ENCODE measurements around the gene HGFAC. TPM values are rescaled to one million over a fixed set of nuclear protein-coding genes. Genes with fewer than 3 reads are reported as not detected.

The HGFAC gene
- total and polyA plus RNA-seq, 2 of the 13 experiments (the other 11 are each of a cell fraction or from before 2014, with no cell fraction given) = 8.5 to 63.6 TPM

- TF ChIP-seq, protein P1, sequence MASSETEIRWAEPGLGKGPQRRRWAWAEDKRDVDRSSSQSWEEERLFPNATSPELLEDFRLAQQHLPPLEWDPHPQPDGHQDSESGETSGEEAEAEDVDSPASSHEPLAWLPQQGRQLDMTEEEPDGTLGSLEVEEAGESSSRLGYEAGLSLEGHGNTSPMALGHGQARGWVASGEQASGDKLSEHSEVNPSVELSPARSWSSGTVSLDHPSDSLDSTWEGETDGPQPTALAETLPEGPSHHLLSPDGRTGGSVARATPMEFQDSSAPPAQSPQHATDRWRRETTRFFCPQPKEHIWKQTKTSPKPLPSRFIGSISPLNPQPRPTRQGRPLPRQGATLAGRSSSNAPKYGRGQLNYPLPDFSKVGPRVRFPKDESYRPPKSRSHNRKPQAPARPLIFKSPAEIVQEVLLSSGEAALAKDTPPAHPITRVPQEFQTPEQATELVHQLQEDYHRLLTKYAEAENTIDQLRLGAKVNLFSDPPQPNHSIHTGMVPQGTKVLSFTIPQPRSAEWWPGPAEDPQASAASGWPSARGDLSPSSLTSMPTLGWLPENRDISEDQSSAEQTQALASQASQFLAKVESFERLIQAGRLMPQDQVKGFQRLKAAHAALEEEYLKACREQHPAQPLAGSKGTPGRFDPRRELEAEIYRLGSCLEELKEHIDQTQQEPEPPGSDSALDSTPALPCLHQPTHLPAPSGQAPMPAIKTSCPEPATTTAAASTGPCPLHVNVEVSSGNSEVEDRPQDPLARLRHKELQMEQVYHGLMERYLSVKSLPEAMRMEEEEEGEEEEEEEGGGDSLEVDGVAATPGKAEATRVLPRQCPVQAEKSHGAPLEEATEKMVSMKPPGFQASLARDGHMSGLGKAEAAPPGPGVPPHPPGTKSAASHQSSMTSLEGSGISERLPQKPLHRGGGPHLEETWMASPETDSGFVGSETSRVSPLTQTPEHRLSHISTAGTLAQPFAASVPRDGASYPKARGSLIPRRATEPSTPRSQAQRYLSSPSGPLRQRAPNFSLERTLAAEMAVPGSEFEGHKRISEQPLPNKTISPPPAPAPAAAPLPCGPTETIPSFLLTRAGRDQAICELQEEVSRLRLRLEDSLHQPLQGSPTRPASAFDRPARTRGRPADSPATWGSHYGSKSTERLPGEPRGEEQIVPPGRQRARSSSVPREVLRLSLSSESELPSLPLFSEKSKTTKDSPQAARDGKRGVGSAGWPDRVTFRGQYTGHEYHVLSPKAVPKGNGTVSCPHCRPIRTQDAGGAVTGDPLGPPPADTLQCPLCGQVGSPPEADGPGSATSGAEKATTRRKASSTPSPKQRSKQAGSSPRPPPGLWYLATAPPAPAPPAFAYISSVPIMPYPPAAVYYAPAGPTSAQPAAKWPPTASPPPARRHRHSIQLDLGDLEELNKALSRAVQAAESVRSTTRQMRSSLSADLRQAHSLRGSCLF (CRISPR knock-in tag; IDR thresholded peaks at IDR 0.05; ENCODE audit: borderline replicate concordance) = no peak
- TF ChIP-seq ZBTB21 (CRISPR knock-in tag; IDR thresholded peaks at IDR 0.05) (no peak; the same call in 1 of the 2 replicates), ADNP (CRISPR knock-in tag; IDR thresholded peaks at IDR 0.05) (no peak), IKZF1 (IDR thresholded peaks at IDR 0.05) (no peak), U2AF1 (optimal IDR thresholded peaks at IDR 0.05; ENCODE audit: low read depth, low read length) (no peak), SKI (IDR thresholded peaks at IDR 0.05; ENCODE audit: partially characterized antibody) (peak; percentile 84), ZNF850 (CRISPR knock-in tag; conservative IDR thresholded peaks at IDR 0.05) (no peak), PHF21A (CRISPR knock-in tag; IDR thresholded peaks at IDR 0.05) (peak; percentile 79; the same call in 1 of the 2 replicates), ZNF75D (CRISPR knock-in tag; IDR thresholded peaks at IDR 0.05; ENCODE audit: borderline replicate concordance) (no peak), ATM (IDR thresholded peaks at IDR 0.05; ENCODE audit: borderline replicate concordance) (no peak), ZNF382 (CRISPR knock-in tag; IDR thresholded peaks at IDR 0.05; ENCODE audit: borderline replicate concordance) (no peak), IKZF4 (CRISPR knock-in tag; IDR thresholded peaks at IDR 0.05; ENCODE audit: borderline replicate concordance, low read depth, not compliant biosample characterization) (no peak), GPN1 (CRISPR knock-in tag; IDR thresholded peaks at IDR 0.05; ENCODE audit: borderline replicate concordance) (no peak), HOXA7 (CRISPR knock-in tag; IDR thresholded peaks at IDR 0.05) (no peak), ZNF232 (CRISPR knock-in tag; IDR thresholded peaks at IDR 0.05; ENCODE audit: borderline replicate concordance) (peak; percentile 30; the same call in 1 of the 2 replicates), CAMTA2 (CRISPR knock-in tag; IDR thresholded peaks at IDR 0.05; ENCODE audit: borderline replicate concordance) (no peak), TAF1 (CRISPR knock-in tag; IDR thresholded peaks at IDR 0.05) (peak; percentile 24; the same call in 1 of the 2 replicates), ZNF280D (CRISPR knock-in tag; IDR thresholded peaks at IDR 0.05) (no peak), ZSCAN30 (CRISPR knock-in tag; IDR thresholded peaks at IDR 0.05) (no peak), SP1 (IDR thresholded peaks at IDR 0.05) (no peak), SP1 (CRISPR knock-in tag; IDR thresholded peaks at IDR 0.05) (no peak; the same call in 1 of the 2 replicates)
- TF ChIP-seq, protein P2, sequence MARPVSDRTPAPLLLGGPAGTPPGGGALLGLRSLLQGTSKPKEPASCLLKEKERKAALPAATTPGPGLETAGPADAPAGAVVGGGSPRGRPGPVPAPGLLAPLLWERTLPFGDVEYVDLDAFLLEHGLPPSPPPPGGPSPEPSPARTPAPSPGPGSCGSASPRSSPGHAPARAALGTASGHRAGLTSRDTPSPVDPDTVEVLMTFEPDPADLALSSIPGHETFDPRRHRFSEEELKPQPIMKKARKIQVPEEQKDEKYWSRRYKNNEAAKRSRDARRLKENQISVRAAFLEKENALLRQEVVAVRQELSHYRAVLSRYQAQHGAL (CRISPR knock-in tag; IDR thresholded peaks at IDR 0.05; ENCODE audit: not compliant biosample characterization) = no peak
Observed at GRCh38 chr4:3407930-3408792, 33.6 kb upstream of the HGFAC start (continued).

Measured in HepG2 (cell line).